HG03378 (cell line): Measurements from ENCODE around the gene TRRAP.

Experiments used
- ATAC-seq: cut with Tn5 transposase; IDR thresholded peaks from one replicate; pipeline ENCODE4 v1.9.1; 2021; ENCODE audit warnings: mild to moderate bottlenecking, moderate library complexity; ENCODE audit not compliant: unreplicated experiment

The TRRAP gene

GRCh38 chr7:99021941-99022560 lies 143.7 kb downstream of the TRRAP start:
- ATAC-seq = no peak

- no peak for ATAC-seq
Measured at GRCh38 chr7:99024066-99024465, 145.7 kb downstream of the TRRAP start.

GRCh38 chr7:99027241-99027640 lies 148.9 kb downstream of the TRRAP start:
- no peak for ATAC-seq

- ATAC-seq = no peak
Measured at GRCh38 chr7:99027841-99028240, 149.5 kb downstream of the TRRAP start.

- ATAC-seq = no peak
Measured at GRCh38 chr7:99028261-99028973, 150.1 kb downstream of the TRRAP start.

GRCh38 chr7:99029466-99030435 lies 151.4 kb downstream of the TRRAP start:
- no peak for ATAC-seq

GRCh38 chr7:99030457-99030856 lies 152.1 kb downstream of the TRRAP start:
- no peak for ATAC-seq

GRCh38 chr7:99030951-99031350 lies 152.6 kb downstream of the TRRAP start:
- ATAC-seq = no peak

GRCh38 chr7:99031496-99031895 lies 153.2 kb downstream of the TRRAP start:
- ATAC-seq = no peak

- ATAC-seq = no peak
Measured at GRCh38 chr7:99032928-99033327, 154.6 kb downstream of the TRRAP start.

GRCh38 chr7:99033765-99034164 lies 155.4 kb downstream of the TRRAP start:
- no peak for ATAC-seq

- no peak for ATAC-seq
Measured at GRCh38 chr7:99034932-99035722, 156.8 kb downstream of the TRRAP start.

- ATAC-seq = no peak
Measured at GRCh38 chr7:99035723-99036545, 157.6 kb downstream of the TRRAP start.

GRCh38 chr7:99036546-99037111 lies 158.3 kb downstream of the TRRAP start:
- ATAC-seq = no peak

- no peak for ATAC-seq
Measured at GRCh38 chr7:99037327-99037940, 159.1 kb downstream of the TRRAP start.

- no peak for ATAC-seq
Measured at GRCh38 chr7:99038086-99038855, 159.9 kb downstream of the TRRAP start.

- ATAC-seq = no peak
Measured at GRCh38 chr7:99039384-99039891, 161.1 kb downstream of the TRRAP start.
